Measurements from ENCODE around the gene DOCK1. TPM values are rescaled to one million over a fixed set of nuclear protein-coding genes. Genes with fewer than 3 reads are reported as not detected.
"Not testable (repeated sequence)": the region's sequence is repeated elsewhere in the genome, so short reads cannot be mapped to it uniquely, and the experiment has no call there.

DOCK1 gene
- total RNA-seq, 1 donor from 2014 or later, result 81.5 TPM

DNA sequence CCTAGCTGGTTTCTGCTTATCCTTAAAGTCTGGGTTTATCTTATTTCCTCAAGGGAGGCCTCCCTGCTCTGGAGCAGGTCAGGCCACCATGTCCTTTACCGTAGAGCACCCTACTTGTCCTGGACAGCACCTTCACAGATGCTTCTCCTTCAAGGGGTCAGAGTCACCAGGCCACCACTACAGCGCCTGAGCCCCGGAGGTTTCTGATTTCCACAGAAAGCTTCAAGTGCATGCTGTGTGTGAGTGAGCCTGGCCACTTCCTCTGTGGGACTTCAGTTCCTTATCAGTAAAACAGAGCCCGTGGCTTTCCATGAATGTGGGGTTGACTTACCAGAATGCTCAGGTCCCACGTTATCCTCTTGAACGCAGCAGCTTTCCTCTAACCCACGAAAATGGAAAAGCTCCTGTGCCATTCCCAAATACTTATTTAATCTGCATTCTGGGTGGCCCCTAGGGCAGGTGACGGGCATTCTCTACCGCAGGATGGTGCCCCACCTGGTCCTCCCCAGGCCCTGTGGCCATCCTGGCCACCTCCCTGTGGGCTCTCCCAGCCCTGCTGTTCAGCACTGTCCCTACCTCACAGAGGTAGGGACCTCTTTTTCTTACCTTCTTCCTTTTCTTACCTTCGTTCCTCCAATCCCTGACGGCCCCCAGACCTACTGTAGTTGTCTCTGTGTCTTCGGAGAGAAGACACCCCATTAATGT, 1.4 kb upstream of the DOCK1 start:
- DNase-seq (ENCODE audit: low read depth in 2 of 2), result no peak

DNA sequence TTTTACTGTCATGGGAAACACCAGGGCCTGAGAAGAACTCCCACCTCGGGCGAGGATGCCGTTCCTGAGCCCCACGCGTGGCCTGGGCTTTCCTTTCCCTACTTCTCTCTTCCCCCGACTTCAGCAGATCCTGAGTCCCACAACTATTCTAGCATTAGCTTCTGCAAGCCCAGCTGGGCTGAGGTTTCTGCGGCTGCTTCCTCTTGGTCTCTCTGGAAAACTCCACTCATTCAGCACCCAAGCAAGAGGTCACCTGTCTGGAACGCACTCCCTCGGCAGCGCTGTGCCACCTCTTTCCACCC, 761 bp upstream of the DOCK1 start:
- no peak for DNase-seq (ENCODE audit: low read depth in 2 of 2)

DNA sequence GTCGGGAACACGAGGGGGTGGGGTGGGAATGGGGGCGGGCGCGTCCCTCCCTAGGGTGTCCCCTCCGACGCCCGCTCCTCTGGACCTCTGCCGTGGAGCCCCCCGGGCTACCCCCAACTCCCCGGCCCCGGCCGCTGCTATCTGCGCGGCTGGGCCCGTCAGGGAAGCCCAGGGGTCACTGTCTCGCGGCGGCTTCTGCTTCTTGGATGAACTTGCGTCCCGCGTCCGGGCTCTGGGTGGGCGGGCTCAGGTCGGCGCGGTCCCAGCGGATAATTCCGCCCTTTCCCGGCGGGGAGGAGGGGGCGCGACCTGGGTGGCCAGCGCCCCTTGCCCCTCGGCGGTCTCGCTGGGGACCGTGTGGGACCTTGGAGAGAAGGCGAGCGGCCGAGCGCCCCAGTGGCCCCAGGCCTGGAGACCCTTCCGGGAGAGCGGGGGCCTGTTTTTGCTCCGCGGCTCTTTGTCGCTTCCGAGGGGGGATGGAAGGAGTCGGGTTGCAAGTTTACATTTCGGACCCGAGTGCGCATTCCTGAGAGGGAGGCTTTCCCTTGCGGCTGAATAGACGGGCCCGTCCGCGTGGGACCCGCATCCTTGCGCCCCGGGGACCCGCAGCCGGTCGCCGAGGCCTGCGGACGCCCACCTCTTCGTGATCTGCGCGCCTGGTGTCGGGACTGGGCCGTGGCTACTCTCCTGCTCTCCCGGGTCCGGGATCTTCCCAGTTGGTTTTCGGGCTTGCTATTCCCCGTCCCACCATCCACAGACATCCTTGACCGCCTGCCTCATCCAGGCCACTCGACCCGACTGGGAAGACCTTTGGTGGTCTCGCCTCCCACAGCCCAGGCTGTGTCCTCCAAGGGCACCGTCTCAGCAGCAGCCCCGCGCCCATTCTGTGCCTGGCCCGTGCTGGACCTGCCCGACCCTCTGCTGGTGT, 812 bp downstream of the DOCK1 start:
- DNase-seq (ENCODE audit: low read depth in 2 of 2), result peak; percentile 39 to 40

DNA sequence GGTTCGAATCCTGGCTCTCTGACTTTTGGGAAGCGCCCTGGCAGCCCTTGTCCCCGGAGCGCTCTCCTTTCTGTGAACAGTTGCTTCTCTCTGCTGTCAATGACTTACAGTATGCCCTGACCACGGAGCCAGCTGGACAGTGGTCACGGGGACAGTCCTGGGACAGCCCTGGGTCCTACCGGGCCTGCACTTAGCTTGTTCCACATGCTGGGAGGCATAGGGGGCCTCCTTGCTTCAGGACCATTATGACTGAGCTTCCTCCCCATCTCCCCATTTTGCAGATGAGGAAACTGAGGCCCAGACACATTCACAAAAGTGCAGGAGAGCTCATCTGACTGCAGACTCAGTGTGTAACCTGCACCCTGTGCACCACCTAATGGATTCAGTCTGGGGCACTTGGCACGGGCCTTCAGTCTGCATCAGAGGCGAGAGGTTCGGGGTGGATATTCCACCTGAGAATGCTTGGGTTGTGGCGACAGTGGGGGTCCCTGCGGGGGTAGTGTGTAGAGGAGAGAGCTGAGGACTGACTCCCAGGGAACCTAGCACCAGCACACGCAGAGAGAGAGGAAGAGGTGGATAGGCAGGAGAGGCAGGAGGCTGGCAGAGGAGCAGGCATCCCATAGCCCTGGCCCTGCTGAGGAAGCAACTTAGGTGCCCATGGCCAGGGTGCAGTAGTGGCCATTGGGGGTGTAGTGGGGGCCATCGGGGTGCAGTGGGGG, 1.6 kb downstream of the DOCK1 start:
- DNase-seq (ENCODE audit: low read depth in 2 of 2), result no peak

DNA sequence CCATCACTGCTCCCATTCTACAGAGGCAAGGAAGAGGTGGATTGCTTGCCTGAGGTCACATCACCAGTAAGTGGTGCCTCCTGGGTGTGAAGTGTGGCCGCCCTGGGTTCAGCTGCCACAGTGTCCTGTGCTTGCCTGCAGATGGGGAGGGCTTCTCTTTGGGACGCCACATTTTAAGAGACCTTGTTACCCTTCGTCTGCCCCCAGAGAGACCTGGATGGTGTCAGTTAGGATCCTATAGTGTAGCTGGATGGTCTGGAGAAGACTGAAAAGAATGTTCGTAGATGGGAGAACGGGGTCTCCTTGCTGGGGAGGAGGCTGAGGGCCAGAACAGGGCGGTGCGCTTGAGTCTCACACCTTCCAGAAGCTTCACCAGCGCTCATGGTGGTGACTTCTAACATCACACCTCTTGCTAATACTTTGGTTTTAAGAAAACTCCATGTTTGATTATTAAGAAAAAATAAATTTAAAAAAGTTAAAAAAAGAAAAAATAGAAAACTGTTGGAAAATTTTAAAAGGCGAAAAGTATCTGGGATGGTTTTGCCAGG, 2.3 kb downstream of the DOCK1 start:
- DNase-seq (ENCODE audit: low read depth in 2 of 2), result no peak

DNA sequence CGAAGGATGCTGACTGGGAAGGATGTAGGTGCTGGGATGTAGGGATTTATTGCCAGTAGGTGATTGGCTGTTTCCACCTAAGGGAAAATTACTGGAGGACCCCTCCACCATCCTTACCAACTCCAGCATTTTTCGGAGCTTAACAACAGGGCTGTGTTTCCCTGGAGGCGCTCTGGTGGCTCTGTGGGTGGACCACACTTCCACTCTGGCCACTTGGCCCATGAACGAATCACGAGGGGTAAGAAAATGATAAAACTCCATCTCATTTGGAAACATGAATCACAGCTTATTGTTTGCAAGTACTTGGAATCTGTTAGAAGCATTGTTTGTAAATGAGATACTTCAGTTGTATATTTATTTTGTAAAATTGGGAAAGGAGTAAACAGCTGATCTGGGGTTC, 3.0 kb downstream of the DOCK1 start:
- DNase-seq (ENCODE audit: low read depth in 2 of 2), result no peak

DNA sequence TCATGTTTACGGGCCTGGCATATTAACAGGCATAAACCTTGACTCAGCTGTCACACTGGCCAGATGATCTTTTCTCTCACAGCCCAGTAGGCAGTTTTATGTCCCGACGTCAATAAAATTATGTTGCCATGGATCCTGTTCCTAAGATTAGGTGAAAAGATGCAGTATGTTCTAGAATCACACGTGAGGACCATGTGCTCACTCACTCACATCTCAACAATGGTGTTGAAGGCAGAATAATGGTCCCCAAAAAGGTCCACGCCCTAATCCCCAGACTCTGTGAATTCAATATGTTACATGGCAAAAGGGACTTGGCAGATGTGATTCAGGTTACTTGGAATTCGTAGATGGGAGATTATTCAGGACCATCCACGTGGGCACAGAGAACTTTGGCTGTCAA, 3.5 kb downstream of the DOCK1 start:
- no peak for DNase-seq (ENCODE audit: low read depth in 2 of 2)

DNA sequence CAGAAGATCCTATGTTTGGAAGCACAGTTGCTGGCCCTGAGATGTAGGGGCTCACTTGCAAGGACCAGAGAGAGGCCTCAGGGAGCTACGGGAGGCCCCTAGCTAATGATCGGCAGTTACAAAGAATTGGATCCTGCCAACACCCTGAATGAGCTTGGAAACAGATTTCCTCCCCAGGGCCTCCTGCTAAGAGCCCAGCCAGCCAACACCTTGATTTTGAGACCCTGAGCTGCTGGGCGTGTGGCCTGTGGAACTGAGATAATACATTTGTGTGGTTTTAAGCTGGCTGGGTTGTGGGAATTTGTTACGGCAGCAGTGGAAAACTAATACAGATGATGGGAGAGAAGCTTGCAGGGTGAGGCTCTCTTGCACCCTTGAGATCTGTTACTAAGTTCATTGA, 3.9 kb downstream of the DOCK1 start:
- DNase-seq (ENCODE audit: low read depth in 2 of 2), result no peak

DNA sequence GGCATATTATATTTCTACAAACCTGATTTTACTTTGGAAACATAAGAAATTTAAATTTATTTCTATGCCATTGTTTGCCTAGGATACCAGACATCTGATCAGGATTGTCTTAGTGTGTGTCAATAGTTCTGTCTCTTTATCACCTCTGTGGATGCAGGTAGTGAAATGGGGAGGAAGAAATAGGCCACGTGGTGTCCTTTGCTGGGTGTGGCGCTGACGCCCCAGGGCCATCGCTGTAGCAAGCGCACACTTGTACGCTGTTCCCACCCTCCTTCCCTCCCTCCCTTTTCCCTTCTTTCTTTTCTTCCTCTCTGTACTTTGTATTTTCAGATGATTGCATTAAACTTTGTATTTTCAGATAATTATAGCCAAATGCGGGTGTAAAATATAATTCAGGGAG, 5.0 kb downstream of the DOCK1 start:
- no peak for DNase-seq (ENCODE audit: low read depth in 2 of 2)

DNA sequence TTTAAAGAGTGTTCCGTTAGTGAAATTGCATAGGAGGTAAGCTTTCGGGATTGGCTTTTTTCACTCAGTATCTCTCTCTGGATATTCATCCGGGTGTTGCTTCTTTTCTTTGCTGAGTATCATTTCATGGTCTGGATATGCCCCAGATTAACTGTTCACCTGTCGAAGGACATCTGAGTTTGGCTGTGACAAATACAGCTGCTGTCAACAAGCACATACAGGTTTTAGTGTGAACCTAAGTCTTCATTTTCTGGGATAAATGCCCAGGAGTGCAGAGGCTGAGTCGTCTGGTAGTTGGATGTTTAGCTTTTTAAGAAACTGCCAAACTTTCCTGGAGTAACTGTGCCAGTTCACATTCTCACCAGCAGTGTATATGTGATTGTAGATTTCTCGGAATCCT, 5.6 kb downstream of the DOCK1 start:
- DNase-seq (ENCODE audit: low read depth in 2 of 2), result no peak

DNA sequence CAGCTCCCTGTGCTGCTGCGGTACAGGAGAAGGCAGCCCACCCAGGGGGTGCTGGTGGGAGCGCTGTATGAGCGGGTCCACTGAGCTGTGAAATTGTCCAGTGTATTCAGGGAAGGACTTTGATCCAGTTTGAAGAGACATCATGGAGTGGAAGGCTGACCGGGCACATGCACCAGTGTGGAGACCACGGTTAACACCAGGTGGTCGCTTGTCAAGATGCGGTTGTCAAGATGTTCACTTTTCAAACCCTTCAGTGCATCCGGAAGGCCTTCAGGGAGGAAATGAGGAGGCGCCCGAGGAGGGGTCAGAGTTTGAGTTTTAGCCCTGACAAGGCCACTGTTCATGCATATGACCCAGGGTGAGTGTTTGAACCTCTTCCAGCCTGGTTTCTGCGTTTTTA, 6.1 kb downstream of the DOCK1 start:
- no peak for DNase-seq (ENCODE audit: low read depth in 2 of 2)

DNA sequence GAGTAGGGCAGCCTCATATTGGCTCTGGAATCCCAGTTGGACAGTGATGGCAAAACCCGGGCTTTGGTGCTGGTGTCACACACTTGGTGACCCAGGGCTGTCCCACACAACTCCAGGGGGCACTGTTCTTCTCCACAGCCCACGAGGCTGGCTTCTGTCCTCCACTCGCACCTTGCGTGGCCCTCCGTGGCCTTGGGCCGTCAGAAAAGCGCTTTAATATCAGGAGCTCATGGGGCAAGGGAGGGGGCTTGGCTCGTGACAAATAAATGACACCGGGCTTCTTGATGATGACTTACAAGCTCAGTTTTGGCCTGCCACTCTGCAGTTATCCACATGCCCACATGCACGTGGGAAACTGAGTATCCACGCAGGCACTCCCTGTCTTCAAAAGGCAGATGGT, 8.1 kb downstream of the DOCK1 start:
- DNase-seq (ENCODE audit: low read depth in 2 of 2), result no peak

DNA sequence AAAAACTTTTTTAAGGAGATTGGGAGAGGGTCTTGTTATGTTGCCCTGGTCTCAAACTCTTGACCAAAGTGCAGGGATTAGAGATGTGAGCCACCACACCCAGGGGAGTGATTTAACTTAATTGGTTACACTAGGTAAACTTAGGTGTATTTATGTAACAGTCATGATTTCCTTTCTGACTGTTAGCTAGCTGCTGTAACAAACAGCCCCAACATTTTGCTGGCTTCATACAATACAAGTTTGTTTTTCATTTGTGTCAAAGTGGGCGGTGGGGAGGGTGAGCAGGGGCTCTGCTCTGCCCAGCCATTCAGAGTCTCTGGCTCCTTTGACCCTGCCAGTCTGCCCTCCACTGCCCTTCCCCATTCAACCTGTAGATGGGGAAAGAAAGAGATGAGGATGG, 9.3 kb downstream of the DOCK1 start:
- DNase-seq (ENCODE audit: low read depth in 2 of 2), result no peak

DNA sequence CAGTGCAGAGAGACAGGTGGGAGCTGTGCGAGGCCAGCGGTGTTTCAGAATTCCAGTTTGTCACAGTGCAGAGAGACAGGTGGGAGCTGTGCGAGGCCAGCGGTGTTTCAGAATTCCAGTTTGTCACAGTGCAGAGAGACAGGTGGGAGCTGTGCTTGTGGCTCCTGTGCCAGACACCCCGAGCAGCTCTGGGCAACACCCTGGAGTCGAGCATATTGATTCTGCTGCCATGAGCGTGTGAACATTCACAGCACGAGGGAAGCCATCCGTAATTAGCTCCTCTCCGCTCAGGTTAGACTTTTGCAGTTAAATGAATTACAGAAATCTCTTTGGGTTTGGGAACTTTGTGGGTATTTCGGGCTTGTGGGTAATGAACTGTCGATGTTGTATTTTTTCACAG, 11.7 kb downstream of the DOCK1 start:
- DNase-seq (ENCODE audit: low read depth in 2 of 2), result not testable (repeated sequence)

DNA sequence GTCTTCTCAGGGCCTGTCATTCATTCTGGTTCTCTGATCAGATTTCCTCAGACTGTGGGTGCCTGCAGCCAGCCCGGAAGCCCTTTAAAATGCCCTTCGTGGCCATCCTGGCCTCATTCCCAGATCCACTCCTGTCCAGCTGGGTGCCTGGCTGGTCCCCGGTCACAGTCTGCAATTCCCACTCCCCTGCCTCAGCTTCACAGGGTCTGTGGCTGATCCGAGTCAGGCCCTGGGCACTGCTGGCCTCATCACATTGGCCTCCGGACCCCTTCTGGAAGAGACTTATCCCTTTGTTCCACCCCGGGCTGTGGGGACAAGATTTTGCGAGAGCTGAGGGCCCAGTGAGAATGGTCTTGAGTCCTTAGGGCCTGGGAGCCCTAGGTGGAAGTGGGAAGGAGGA, 12.1 kb downstream of the DOCK1 start:
- DNase-seq (ENCODE audit: low read depth in 2 of 2), result no peak

DNA sequence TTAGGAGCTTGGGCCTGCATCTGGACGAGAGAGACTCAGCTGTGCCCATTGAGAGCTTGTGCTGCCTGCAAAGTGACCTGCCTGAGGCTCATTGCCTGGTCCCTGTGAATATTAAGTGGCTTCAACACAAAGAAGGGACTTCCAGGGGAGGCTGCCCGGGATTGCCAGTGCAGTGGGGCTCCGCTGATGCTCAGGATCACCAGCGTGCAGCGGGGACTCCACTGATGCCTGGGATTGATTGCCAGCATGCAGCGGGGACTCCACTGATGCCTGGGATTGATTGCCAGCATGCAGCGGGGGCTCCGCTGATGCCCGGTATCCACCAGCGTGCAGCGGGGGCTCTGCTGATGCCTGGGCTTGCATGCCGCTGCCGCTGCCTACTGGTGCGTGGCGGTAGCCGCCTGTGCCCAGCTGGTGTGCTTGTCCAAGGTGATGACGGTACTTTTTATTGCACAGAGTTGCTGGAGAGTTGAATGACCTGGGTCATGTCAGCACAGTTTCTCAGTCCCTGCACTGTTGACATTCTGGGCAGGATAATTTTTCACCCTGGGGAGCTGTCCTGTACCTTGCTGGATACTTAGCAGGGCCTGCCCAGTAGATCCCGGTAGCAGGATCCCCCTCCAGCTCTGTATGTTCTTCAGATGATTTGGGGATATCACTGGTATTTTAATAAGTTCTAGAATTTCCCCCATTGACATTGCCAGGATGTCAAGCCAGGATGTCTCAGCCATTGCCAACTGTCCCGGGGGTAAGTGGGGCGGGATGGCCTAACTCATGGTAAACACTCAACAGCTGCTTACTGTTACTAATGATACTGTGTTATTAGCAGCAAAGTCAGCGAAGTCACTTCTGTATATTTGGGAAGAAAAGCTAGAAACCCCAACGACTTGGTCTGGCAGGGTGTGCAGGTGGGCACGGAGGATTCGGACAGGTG, 13.0 kb downstream of the DOCK1 start:
- no peak for DNase-seq (ENCODE audit: low read depth in 2 of 2)

DNA sequence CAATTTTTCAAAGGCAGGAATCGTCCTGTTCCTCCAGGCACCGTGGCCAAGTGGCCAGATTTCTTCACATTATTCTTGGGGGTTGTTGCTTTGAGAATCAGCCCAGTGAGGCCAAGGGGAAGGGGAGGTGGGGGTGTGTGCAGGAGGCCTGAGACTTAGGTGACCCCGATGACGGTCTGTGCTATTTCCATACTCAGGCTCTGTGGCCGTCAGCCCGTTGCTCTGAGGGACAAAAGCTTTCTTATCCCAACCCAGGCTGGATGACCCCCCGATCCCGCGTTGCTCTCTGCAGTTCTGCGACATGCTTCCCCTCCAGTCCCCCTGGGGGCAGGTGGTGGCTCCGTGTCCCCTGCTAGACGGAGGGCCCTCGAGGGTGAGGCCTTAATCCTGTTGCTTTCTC, 14.2 kb downstream of the DOCK1 start:
- peak in 1 of 2 donors; percentile 39 for DNase-seq (ENCODE audit: low read depth in 2 of 2)

DNA sequence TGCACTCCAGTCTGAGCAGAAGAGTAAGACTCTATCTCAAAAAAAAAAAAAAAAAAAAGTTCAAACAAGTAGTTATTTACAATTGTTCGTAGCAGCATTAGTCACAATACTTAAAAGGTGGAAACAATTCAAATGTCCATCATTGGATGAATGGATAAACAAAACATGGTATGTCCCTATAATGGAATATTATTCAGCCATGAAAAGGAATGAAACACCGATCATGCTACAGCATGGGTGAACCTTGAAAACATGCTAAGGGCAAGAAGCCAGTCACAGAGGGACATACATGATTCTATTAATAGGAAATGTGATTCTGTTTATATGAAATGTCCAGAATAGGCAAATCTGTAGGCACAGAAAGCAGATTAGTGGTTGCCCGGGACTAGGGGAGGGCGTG, 15.9 kb downstream of the DOCK1 start:
- no peak for DNase-seq (ENCODE audit: low read depth in 2 of 2)

DNA sequence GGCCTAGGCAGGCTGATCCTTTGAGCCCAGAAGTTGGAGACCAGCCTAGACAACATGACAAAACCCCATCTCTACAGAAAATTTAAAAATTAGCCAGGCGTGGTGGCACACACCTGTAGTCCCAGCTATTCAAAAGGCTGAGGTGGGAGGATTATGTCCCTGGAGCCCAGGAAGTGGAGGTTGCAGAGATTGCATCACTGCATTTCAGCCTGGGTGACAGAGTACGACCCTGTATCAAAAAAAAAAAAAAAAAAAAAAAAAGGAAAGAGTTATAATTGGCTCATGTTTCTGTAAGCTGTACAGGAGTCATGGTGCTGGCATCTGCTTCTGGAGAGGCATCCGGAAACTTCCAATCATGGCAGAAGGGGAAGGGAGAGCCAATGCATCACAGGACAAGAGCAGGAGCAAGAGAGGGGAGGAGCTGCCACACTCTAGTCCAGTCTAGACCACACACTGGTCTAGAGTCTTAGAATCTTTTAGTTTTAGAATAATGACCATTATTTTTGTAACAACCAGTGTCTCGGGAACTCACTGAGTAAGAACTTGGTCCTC, 16.8 kb downstream of the DOCK1 start:
- peak; percentile 52 to 76 for DNase-seq (ENCODE audit: low read depth in 2 of 2)

DNA sequence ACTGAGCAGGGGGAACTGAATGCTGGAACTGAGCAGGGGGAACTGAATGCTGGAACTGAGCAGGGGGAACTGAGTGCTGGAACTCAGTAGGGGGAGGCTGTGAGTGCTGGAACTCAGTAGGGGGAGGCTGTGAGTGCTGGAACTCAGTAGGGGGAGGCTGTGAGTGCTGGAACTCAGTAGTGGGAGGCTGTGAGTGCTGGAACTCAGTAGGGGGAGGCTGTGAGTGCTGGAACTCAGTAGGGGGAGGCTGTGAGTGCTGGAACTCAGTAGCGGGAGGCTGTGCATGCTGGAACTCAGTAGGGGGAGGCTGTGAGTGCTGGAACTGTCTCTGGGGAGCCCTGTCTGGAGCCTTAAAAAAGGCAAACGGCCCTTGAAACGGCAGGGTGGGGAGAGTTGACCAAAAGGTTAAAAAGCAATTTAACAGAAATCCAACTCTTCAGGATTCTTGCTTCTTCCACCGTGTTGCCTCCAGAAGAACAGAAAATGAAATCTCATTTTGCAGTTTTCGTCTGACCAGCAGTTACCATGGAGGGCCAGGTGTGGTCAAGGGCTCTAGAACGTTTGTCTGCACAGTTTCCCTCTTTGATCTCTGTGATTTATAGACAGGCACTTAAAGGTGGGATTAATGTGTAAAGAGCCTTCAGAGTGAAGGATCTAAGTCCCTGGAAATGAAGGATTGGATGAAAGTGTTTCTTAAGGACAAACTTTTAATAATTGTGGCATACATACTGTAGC, 19.1 kb downstream of the DOCK1 start:
- no peak for DNase-seq (ENCODE audit: low read depth in 2 of 2)

Data from lung microvascular endothelial cell (primary cell).